ENCODE data around the gene SKI.

GRCh38 chr1:2224170-2224584, 3.9 kb upstream of the SKI start:
- TF ChIP-seq YY1 (IDR thresholded peaks at IDR 0.05; ENCODE audit: insufficient read depth, insufficient read length) (no peak), ZNF274 (IDR thresholded peaks at IDR 0.05; ENCODE audit: low read depth, low read length) (no peak), SUZ12 (IDR thresholded peaks at IDR 0.05; ENCODE audit: extremely low read depth, insufficient read depth, insufficient read length) (no peak)
